GM12891 (cell line): ENCODE measurements around the gene DLX3.

Source experiments
- POLR2A ChIP-seq: IDR thresholded peaks from 2 replicates; pipeline ENCODE4 v1.6.1; 2011; ENCODE audit warnings: low read depth, low read length, control low read depth
- POLR2AphosphoS5 ChIP-seq: IDR thresholded peaks from 2 replicates; pipeline ENCODE4 v1.6.1; 2011; ENCODE audit warnings: low read depth, low read length, control low read depth

DNA sequence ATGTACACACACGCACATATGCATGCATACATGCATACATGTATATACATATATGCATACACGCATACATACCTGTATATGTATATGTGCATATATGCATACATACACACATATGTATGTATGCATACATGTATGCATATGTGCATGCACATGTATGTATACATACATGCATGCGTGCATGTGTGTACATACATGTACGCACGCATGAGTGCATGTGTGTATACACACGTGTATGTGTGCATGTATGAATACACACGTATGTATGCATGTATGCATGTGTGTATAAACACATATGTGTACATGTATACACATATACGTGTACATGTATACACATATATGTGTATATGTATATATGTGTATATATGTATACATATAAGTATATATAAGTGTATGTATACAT, 28.5 kb upstream of the DLX3 start:
- no peak for TF ChIP-seq POLR2A
- no peak for TF ChIP-seq POLR2AphosphoS5
